ENCODE measurements around the gene ZSCAN10.

The ZSCAN10 gene

DNA sequence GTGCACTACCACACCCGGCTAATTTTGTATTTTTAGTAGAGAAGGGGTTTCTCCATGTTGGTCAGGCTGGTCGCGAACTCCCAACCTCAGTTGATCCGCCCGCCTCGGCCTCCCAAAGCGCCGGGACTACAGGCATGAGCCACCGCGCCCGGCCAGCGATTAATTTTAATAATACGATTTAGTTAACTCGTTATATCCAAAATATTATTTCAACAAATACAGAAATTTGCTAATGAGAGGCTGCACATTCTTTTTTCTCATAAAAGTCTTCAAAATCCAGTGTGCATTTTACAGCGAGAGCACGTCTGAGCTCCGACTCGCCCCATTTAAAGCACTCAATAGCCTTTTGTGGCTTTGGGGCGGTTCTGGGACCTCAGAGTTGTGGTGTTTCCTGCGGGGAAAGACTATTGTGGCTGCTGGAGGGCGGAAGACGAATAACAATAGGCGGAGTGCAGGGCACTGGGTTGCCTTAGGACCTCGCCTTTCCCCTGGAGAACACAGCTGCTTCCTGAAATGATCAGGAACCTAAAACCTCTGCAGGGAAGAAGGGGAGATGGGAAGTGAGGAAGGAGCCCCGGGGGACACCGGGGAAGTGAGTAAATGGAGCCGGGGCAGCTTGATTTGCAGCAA, 2.9 kb upstream of the ZSCAN10 start:
- no peak for DNase-seq

- DNase-seq = no peak
Observed at GRCh38 chr16:3101018-3101840, 2.1 kb upstream of the ZSCAN10 start.

GRCh38 chr16:3099732-3100499, 822 bp upstream of the ZSCAN10 start:
- DNase-seq = peak; percentile 79

- no peak for DNase-seq
Observed at GRCh38 chr16:3099395-3099731, 269 bp upstream of the ZSCAN10 start.

DNA sequence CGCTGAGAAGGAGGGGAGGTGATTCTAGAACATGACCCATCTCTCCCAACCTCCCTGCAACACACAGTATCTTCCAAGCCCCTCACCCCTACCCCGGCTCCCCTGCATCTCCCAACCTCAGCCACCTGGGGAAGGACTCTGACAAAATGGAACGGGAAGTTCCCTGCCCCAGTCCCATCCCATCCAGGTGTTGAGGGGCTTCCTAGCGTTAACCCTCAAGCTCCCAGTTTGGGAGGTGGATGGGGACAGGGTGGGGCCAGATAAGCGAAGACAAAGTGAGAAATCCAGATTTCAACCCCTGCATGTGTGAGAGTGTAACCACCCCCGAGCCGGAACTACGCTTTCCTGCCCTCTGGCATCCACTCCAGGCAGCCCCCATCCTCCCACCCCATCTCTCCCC, 1.8 kb downstream of the ZSCAN10 start:
- DNase-seq = no peak

DNA sequence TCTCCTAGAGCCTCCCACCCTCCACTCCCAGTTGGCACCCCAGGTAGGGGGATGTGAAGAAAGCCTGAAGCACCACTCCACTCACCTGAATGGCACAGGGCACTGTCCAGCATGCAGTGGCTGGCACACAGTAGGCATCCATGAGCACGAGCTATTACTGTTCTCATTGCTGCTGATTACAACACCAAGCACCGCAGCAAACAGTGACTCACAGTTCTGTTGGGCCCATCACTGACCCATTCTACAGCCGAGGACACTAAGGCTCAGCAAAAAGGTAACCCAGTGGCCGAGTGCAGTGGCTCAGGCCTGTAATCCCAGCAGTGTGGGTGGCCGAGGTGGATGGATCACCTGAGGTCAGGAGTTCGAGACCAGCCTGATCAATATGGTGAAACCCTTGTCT, 2.7 kb downstream of the ZSCAN10 start:
- no peak for DNase-seq

DNA sequence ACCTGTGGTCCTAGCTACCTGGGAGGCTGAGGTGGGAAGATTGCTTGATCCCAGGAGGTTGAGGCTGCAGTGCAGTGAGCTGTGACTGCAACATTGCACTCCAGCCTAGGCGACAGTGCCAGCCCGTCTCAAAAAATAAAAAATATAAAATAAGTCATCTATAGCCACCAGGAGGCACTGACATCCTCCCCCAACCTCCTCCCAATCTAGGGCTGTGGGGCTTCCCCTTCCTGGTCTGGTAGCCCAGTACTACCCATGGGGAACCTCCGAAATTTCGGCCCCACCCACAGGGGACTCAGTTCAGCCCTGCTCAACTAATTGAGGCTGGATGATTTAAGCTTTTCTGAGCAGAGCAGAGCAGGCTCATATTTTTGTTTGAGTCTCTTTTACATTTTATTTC, 3.2 kb downstream of the ZSCAN10 start:
- DNase-seq = no peak

DNA sequence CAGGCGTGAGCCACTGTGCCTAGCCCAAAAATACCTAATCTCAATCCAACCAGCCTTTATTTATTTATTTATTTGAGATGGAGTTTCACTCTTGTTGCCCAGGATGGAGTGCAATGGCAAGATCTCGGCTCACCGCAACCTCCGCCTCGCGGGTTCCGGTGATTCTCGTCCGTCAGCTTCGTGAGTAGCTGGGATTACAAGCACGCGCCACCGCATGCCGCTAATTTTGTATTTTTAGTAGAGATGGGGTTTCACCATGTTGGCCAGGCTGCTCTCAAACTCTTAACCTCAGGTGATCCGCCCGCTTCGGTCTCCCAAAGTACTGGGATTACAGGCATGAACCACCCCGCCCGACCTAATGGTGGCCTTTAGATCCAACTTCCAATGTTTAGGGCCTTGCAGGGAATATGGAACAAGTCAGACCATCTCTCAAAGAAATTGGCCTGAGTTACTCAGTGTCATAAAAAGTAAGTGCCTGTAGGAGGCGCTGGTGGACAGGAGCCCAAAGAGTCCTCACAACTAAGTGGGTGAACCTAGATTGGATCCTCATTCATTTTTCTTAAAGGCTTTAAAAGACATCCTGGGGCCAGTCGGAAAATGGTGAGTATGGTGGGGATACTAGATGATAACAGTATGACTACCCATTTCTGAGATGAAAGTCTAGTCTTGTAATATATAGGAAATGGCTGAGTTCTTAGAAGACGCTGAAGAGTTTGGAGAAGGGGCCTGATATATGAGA, 4.6 kb downstream of the ZSCAN10 start:
- no peak for DNase-seq

DNA sequence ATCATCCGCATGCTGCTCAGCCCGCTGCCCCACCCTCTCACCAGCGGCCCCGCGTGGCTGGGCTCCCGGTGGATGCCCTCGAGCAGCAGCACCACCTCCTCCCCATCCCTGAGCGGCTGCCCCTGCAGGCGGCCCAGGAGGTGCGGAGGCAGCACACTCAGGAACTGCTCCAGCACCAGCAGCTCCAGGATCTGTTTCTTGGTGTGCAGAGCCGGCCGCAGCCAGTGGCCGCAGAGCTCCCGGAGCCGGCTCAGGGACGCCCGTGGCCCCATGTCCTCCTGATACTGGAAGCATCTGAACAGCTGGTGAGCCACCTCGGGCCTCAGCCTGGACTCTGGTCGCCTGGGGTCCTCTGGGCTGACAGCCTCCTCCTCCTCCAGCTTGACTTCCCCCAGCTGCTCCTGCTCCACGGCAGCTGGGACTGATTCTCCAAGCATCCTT, 6.6 kb downstream of the ZSCAN10 start:
- no peak for DNase-seq

DNA sequence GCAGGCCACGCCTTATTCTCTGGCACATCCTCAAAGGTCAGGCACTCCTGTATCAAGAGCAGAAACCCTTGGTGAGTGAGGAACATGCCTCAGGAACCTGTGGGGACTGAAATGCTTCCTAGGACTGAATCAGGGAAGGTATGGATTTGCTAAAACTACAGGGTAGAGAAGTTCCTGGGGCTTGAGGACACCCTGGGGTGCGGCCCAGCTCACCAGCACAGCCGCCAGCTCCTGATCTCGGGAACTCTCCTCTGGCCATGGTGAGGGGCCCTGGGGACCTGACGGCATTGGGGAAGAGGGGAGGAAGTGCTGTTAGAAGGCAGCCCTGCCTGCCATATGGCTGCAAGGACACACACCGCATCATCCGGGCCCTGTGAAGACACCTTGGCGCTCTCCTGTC, 7.5 kb downstream of the ZSCAN10 start:
- DNase-seq = no peak

GRCh38 chr16:3089717-3090592, 9.1 kb downstream of the ZSCAN10 start:
- no peak for DNase-seq

- DNase-seq = no peak
Observed at GRCh38 chr16:3088925-3089716, 10.0 kb downstream of the ZSCAN10 start.

- no peak for DNase-seq
Observed at GRCh38 chr16:3088450-3088849, 10.6 kb downstream of the ZSCAN10 start.

- DNase-seq = no peak
Observed at GRCh38 chr16:3087243-3088235, 11.6 kb downstream of the ZSCAN10 start.

DNA sequence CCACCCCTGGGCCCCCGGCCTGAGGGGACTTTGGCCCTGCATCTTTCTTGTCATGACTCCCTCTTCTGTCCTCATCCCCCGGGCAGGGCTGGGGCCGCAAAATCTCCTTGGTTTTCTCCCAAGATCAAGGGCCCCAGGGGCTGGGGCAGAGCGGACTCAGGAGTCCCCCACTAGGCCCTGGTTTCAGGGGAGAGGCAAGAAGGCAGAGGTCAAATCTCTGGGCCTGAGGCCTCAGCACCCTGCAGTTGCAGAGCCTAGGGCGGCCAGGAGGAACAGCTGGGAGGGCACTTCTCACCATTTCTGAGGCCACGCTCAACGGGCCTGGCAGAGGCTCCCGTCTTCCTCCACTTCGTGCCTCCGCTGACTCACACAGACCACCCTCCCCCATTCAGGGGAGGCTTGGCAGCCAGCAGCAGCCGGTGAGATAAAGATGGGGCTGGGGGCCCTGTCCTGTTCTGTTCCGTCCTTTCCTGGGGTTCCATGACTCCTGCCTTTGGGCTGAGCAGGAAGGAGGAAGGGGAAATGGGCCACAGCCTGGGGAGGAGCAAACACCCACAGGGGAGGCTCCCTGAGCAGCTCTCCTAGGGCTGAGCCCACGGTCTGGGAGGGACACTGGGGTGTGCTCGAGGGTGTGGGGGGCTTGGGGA, 12.4 kb downstream of the ZSCAN10 start:
- DNase-seq = no peak

DNA sequence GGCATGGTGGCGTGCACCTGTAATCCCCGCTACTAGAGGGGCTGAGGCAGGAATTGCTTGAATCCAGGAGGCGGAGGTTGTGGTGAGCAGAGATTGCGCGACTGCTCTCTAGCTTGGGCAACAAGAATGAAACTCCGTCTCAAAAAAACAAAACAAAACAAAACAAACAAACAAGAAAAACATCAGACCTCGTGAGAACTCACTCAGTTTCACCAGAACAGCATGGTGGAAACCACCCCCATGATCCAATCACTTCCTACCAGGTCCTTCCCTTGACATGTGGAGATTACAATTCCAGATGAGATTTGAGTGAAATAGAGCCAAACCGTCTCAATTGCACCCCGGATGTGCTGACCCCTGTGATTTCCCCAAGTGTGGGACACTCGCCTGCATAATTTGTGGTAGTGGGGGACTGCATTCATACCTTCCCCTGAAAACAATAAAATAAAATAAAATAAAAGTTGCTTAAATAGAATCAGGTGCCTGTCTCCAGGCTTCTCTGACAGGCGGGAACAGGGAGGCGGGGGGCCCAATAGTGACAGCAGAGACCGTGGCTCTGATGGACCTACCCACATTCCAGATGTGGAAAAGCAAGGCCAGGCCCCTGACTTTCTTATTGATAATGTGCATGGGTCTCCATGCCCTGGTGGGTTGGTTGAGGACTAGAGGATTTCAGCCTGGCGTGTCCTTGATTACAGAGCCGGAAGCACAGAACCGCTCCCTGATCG, 13.1 kb downstream of the ZSCAN10 start:
- no peak for DNase-seq

- no peak for DNase-seq
Observed at GRCh38 chr16:3084969-3085670, 14.0 kb downstream of the ZSCAN10 start.

- no peak for DNase-seq
Observed at GRCh38 chr16:3084491-3084890, 14.6 kb downstream of the ZSCAN10 start.
